Measurements from ENCODE around the gene LBH.

LBH gene

DNA sequence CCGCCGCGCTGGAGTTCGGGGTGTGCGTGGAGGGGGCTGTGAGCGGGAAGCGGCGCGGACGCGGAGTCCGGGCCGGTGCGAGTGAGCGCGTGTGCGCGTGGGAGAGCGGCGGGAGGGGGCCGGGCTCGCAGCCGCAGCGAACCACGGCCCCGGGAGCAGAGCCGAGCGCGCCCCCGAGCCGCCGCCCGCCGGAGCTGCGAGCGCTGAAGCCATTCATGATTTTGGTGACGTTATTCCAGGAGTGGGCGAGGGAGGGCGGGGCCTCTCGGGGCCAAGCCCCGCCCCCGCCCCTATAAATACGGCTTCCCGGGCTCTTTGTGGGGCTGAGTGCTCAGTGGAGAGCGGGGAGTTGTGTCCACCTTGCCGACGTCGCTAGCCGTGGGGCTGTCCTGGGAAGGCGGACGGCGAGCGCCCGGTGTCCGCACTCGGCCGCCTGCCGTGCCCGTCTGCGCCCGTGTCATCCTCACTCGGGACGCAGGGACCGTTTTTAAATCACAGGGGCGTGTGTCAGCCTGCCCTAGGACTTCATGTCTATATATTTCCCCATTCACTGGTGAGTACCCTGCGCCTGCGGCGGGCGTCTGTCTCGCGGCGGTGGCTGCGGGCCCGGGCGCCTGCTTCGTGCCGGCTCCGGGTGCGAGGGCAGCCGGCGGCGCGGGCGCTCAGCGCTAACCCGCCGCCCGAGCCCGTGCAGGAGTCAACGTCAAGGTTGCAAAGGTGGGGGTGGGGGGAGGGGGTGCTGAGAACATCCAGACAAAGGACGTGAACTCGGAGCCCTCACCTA, at the start of gene LBH:
TSS of gene LBH (plus strand) at position 323 of the 784 bp plus-strand sequence. CDS start at position 528, 205 bp downstream.
- TF ChIP-seq, protein P1, sequence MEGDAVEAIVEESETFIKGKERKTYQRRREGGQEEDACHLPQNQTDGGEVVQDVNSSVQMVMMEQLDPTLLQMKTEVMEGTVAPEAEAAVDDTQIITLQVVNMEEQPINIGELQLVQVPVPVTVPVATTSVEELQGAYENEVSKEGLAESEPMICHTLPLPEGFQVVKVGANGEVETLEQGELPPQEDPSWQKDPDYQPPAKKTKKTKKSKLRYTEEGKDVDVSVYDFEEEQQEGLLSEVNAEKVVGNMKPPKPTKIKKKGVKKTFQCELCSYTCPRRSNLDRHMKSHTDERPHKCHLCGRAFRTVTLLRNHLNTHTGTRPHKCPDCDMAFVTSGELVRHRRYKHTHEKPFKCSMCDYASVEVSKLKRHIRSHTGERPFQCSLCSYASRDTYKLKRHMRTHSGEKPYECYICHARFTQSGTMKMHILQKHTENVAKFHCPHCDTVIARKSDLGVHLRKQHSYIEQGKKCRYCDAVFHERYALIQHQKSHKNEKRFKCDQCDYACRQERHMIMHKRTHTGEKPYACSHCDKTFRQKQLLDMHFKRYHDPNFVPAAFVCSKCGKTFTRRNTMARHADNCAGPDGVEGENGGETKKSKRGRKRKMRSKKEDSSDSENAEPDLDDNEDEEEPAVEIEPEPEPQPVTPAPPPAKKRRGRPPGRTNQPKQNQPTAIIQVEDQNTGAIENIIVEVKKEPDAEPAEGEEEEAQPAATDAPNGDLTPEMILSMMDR (conservative IDR thresholded peaks at IDR 0.05; ENCODE audit: low read length), result no peak
- H3K4me3 ChIP-seq (ENCODE audit: low read length), result peak within 1 kb of the TSS; percentile 99
- peak; percentile 88 for DNase-seq (ENCODE audit: low read depth)

DNA sequence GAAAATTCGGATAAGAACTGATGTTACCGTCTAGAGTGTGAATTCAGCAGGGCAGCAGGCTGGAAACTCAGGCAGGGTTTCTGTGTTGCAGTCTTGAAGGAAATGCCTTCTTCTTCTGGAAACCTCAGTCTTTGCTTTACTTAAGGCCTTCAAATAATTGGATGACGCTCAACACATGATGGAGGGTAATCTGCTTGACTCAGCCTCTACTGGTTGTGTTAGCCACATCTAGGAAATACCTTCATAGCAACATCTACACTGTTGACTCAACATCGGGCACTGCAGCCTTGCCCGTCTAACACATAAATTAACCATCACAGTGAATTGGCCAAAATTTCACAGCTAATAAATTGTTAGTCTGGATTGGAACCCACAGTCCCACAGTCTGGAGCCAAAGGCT, 47.3 kb upstream of the LBH start:
- TF ChIP-seq, protein P1 (conservative IDR thresholded peaks at IDR 0.05; ENCODE audit: low read length), result no peak
- no peak for DNase-seq (ENCODE audit: low read depth)
- no peak overlapping the region for H3K4me3 ChIP-seq (ENCODE audit: low read length)

DNA sequence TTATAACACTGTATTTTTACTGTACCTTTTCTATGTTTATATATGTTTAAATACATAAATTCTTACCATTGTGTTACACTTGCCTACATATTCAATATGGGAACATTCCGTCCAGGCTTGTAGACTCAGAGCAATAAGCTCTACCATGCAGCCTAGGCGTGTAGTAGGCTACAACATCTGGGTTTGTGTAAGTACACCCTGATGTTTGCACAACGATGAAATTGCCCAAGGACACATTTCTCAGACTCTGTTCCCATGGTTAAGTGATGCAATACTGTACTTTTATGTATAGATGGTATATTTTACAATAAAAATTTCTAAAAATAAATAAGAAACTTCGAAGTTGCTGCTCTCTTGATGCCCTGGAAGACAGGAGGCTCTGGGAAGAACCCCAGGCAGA, 46.2 kb upstream of the LBH start:
- peak; percentile 74 for DNase-seq (ENCODE audit: low read depth)
- no peak overlapping the region for H3K4me3 ChIP-seq (ENCODE audit: low read length)

DNA sequence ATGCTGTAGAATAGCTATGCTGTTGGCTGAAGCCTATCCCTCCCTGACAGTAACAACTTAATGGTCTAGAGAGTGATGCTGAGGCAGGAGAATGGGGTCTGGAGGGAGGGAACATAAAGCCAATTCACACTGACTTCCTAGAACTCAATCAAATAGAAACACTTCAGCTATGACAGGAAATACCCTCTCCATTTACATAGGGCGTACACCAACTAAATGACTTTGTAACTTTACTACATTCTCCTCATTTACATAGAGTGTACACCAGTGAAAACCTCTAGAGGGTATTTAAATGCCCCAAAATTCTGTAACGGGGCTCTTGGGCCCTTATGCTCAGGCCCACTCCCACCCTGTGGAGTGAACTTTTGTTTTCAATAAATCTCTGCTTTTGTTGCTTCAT, 43.0 kb upstream of the LBH start:
- TF ChIP-seq, protein P1 (conservative IDR thresholded peaks at IDR 0.05; ENCODE audit: low read length), result no peak
- DNase-seq (ENCODE audit: low read depth), result no peak
- no peak overlapping the region for H3K4me3 ChIP-seq (ENCODE audit: low read length)

More for the DNA sequence above, 46.2 kb upstream of the LBH start:
- TF ChIP-seq, protein P1 (conservative IDR thresholded peaks at IDR 0.05; ENCODE audit: low read length), result no peak

DNA sequence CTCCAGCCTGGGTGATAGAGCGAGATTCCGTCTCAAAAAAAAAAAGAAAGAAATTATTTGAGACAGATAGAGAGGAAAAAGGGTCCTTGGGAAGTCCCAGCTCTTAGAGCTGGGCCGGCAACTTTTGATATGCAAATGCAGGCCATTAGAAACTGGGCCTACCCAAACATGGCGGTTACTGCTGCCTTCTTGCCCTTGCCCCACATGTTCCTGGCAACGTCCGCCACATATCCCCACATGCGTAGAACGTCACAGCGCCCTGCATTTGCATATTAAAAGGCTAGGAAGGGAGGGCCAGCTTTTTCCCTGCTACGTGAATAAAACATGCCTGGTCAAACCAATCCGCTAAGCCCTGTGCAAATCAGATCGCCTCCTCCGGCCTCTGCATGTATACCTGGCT, 40.7 kb upstream of the LBH start:
- no peak overlapping the region for H3K4me3 ChIP-seq (ENCODE audit: low read length)
- TF ChIP-seq, protein P1 (conservative IDR thresholded peaks at IDR 0.05; ENCODE audit: low read length), result no peak
- no peak for DNase-seq (ENCODE audit: low read depth)

DNA sequence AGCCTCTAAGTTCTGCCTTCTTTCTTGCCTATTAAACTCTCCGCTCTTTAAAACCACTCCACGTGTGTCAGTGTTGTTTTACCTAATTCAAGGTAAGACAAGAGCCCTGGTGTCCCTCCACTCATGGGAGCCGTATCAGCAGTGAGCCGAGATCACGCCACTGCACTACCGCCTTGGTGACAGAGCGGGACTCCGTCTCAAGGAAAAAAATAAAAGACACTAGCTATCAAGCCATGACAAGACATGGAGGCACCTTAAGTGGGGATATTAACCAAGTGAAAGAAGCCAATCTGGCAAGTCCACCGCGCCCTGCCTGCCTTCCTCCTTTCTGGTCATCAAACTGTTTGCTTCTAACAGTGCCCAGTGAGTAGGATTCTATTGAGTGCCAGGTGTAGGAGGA, 40.2 kb upstream of the LBH start:
- no peak overlapping the region for H3K4me3 ChIP-seq (ENCODE audit: low read length)
- TF ChIP-seq, protein P1 (conservative IDR thresholded peaks at IDR 0.05; ENCODE audit: low read length), result no peak
- no peak for DNase-seq (ENCODE audit: low read depth)

DNA sequence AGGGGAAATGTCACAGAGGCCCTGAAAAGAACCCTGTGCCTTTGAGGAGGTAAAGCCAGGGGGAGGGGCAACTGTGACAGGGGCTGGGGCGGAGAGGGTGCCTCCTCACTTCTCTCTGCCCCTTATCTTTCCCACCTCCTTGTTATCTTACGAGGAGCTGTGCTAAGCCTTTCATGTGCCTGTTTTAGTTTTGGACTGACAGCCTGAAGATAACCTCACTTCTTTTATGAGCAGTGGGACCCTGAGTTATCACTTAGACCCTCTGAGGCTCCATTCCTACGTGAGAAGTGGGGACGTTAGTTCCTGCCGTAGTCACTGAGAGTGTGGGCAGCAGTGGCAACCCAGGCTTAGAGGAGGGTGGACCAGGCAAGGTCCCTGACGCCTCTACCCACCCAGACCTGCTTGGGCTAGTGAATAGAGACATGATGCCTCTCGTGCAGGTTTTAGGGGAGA, 39.5 kb upstream of the LBH start:
- TF ChIP-seq, protein P1 (conservative IDR thresholded peaks at IDR 0.05; ENCODE audit: low read length), result no peak

More for the DNA sequence above, 39.5 kb upstream of the LBH start:
- no peak overlapping the region for H3K4me3 ChIP-seq (ENCODE audit: low read length)
- DNase-seq (ENCODE audit: low read depth), result no peak

All from AG10803 (cell line).